HG03039 (cell line): ENCODE measurements around the gene ZNG1F.
A peak's percentile ranks its signal among the peaks of the same experiment; 100 is the strongest.
"Not testable (repeated sequence)": the region's sequence is repeated elsewhere in the genome, so short reads cannot be mapped to it uniquely, and the experiment has no call there.

Experiments used
- ATAC-seq: cut with Tn5 transposase; IDR thresholded peaks from one replicate; pipeline ENCODE4 v1.9.1; 2021; ENCODE audit warnings: mild to moderate bottlenecking, moderate library complexity; ENCODE audit not compliant: unreplicated experiment

The ZNG1F gene

GRCh38 chr9:41123812-41124211, 65.3 kb downstream of the ZNG1F start:
- ATAC-seq: not testable (repeated sequence)

GRCh38 chr9:41123396-41123795, 65.7 kb downstream of the ZNG1F start:
- ATAC-seq: not testable (repeated sequence)

GRCh38 chr9:41120696-41121095, 68.4 kb downstream of the ZNG1F start:
- ATAC-seq: not testable (repeated sequence)

- not testable (repeated sequence) for ATAC-seq
Observed at GRCh38 chr9:41119719-41120118, 69.4 kb downstream of the ZNG1F start.

DNA sequence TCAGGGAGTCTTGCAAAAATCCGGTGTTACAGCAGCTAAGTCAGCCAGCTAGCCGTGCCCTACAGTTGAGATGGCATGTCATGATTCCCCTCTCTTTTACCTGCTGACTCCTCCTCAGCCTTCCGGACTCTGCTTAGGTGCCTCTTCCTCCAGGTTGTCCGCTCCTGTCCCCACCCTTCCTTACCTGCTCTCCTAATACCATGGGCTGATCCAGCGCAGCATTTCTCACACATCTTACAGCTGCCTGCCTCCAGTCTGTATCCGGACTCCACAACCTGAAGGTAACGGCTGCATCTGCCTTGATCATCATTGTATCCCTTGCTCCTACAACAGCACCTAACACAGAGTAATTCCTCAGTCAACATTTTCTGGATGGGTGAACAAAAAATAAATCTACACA, 69.8 kb downstream of the ZNG1F start:
- not testable (repeated sequence) for ATAC-seq

DNA sequence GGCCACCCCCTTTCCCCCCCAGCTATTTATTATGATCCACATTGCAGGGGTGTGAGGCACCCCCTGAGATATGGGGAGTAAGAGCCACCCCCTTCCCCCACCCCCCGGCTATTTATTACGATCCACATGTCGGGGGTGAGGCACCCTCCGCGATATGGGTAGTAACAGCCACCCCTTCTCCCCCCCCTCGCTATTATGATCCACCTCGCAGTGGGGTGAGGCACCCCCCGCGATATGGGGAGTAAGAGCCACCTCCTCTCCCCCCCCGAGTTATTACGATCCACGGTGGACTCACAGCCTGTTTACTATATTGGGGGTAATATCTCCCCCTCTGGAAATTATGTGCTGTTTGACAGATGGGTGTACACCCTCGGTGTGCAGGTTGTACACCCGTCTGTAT, 75.8 kb downstream of the ZNG1F start:
- ATAC-seq: not testable (repeated sequence)

DNA sequence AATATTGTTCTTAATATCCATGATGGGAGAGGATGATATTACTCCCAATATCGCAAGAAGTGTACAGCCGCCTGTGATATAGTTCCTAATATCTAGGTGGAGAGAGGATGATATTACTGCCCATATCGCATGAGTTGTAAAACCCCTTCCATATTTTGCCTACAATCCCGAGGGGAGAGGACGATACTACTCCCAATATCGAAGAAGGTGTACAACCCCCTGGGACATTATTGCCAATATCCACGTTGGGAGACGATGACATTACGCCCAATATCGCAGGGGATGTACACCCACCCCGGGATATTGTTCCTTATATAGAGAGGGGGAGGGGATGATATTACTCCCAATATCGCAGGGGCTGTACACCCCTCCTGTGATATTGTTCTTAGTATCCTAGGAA, 77.7 kb downstream of the ZNG1F start:
- not testable (repeated sequence) for ATAC-seq

- ATAC-seq: not testable (repeated sequence)
Observed at GRCh38 chr9:41110913-41111312, 78.2 kb downstream of the ZNG1F start.

- ATAC-seq: not testable (repeated sequence)
Observed at GRCh38 chr9:41109253-41109652, 79.9 kb downstream of the ZNG1F start.

DNA sequence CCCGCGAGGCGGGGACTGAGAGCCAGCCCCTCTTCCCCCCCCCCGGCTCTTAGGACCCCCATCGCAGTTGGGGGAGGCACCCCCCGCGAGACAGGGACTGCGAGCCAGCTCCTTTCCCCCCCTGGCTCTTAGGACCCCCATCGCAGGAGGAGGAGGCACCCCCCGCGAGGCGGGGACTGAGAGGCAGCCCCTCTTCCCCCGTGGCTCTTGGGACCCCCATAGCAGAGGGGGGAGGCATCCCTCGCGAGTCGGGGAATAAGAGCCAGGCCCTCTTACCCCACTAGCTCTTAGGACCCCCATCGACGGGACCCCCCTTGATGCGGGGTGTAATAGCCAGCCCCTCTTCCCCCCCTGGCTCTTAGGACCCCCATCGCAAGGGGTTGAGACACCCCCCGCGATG, 80.3 kb downstream of the ZNG1F start:
- not testable (repeated sequence) for ATAC-seq

- not testable (repeated sequence) for ATAC-seq
Observed at GRCh38 chr9:41106472-41107116, 82.5 kb downstream of the ZNG1F start.

GRCh38 chr9:41105557-41106253, 83.4 kb downstream of the ZNG1F start:
- ATAC-seq: not testable (repeated sequence)

GRCh38 chr9:41104542-41104941, 84.6 kb downstream of the ZNG1F start:
- not testable (repeated sequence) for ATAC-seq

- not testable (repeated sequence) for ATAC-seq
Observed at GRCh38 chr9:41100508-41100907, 88.6 kb downstream of the ZNG1F start.

DNA sequence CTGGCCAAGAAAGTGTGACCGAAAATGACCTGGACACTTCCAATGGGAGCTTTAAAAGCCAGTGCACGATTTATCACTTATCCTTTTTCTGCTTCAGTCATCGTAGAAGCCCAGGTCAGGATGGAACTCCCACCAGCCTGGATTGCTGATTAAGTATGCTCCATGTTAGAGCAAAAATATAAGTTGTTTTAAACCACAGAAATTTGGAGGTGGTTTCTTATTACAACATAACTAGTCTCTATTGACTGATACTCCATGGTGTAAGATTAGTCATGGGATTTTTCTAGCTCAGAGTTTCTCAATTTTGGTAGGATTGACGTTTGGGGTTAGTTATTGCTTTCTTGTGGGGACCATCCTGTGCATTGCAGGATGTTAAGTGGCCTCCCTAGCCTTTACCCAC, 90.4 kb downstream of the ZNG1F start:
- not testable (repeated sequence) for ATAC-seq

DNA sequence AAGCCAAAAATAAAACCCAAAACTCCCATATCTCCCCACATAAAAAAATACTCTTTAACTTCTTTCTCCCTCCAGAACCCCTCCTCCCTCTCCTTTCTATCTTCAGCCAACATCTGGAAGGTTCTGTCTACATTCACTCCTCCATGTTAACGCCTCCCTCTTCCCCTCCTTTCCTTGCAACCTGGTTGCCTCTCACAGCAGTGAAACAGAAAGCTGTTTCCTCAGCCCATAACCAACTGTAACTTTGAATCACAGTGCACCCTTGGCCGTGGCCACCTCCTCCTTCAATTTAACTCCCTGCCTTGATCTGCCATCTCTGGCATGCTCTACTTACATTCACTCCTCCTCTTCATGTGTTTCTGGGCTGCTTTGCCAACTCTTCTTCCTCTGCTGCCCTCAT, 94.1 kb downstream of the ZNG1F start:
- ATAC-seq: not testable (repeated sequence)

- not testable (repeated sequence) for ATAC-seq
Observed at GRCh38 chr9:41094010-41094773, 94.9 kb downstream of the ZNG1F start.

DNA sequence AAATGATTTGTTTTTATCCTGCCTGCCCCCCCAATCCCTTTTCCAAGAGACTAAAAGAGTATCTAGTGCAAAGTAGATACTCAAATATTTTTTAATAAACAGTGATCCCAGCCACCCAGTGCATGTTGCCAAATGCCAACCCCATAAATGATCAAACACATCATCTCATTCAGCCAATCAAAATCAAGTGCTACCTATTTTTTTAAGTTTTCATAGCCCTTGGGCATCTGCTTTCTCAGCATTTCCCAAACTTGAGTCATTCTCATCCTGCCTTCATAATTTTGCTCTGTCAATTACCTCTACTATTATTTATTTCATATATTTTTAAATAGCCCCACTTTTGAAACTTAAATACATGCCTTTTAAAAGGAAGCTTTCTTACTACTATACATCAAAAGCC, 98.2 kb downstream of the ZNG1F start:
- not testable (repeated sequence) for ATAC-seq

- not testable (repeated sequence) for ATAC-seq
Observed at GRCh38 chr9:41090386-41090785, 98.7 kb downstream of the ZNG1F start.

- peak; percentile 76 for ATAC-seq
Observed at GRCh38 chr9:41088450-41089059, 100.6 kb downstream of the ZNG1F start.

DNA sequence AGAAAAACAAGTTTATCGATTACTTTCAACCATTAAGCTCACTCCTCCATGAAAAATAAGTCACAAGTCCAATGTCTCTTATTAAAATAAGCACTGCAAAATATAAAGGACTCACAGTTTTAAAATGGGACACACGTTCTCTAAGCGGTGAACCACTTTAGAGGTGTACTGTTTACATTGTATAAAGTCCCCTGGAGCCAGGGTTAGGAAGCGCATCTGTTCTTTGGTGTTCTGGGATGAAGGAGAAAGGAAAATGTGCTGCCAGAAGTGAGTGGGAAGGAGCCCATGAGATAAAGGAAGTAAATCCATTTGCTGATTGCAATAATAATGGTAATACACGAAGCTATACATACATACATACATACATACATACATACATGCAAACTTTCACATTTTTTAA, 101.2 kb downstream of the ZNG1F start:
- ATAC-seq: not testable (repeated sequence)
